Left lung (tissue), 10 donors: Measurements from ENCODE around the gene S100A6. TPM values are rescaled to one million over a fixed set of nuclear protein-coding genes. Genes with fewer than 3 reads are reported as not detected.
"Not testable (repeated sequence)": the region's sequence is repeated elsewhere in the genome, so short reads cannot be mapped to it uniquely, and the experiment has no call there.

ENCODE experiments used
- ATAC-seq: fragments of 200-7000 bp; cut with Tn5 transposase; one replicate; pipeline ENCODE4 v1.9.1; 2020; ENCODE audit warnings: moderate library complexity
- DNase-seq, 4 donors: peaks; one replicate each; pipeline ENCODE4 v3.0.0-alpha.2; 2013 to 2020
- H3K27ac ChIP-seq, 2 donors: fragments of 200-600 bp; sonication (generic) in 1 of 2; one replicate each; pipeline versions ENCODE4 v1.5.0 to v1.8.0; 2020 to 2021
- H3K27me3 ChIP-seq, 2 donors: fragments of 200-600 bp; sonication (generic) in 1 of 2; one replicate each; pipeline versions ENCODE4 v1.5.0 to v1.8.0; 2020 to 2021
- H3K36me3 ChIP-seq, 2 donors: fragments of 200-600 bp; sonication (generic) in 1 of 2; one replicate each; pipeline versions ENCODE4 v1.5.0 to v1.8.0; 2020 to 2021
- H3K4me1 ChIP-seq, 2 donors: fragments of 200-600 bp; one replicate each; pipeline ENCODE4 v1.8.0; 2021
- H3K4me3 ChIP-seq, 2 donors: fragments of 200-600 bp; sonication (generic) in 1 of 2; one replicate each; pipeline versions ENCODE4 v1.5.0 to v1.8.0; 2020 to 2021; ENCODE audit warnings: mild to moderate bottlenecking in 1 of 2
- H3K9me3 ChIP-seq, 2 donors: fragments of 200-600 bp; sonication (generic) in 1 of 2; one replicate each; pipeline versions ENCODE4 v1.5.0 to v1.8.0; 2020 to 2021
- CTCF ChIP-seq, 2 donors: fragments of 200-600 bp; sonication (generic) in 1 of 2; IDR thresholded peaks; one replicate each; pipeline versions ENCODE4 v1.5.0 to v1.8.0; 2021; ENCODE audit warnings: antibody characterized with exemption in 2 of 2
- intact Hi-C, 2 donors: fragments of 100-400 bp; cut with DNase I; formaldehyde crosslinking; loops; one replicate each; pipeline versions ENCODE4 v1.11.2 to v1.14.2; 2022
- polyA plus RNA-seq, 6 donors: library from polyadenylated mRNA; unstranded; fragments of 120-200 nt; gene quantifications; one replicate each; pipeline ENCODE4 v1.2.1, GENCODE V29; 2013; ENCODE audit not compliant: insufficient read length in 6 of 6
- total RNA-seq, 2 donors: library from RNA; stranded (reverse); fragmentation: NEBNext Ultra II Directional; extraction: Animal tissue kit (Norgen Biotek cat#: 25700); gene quantifications; one replicate each; pipeline ENCODE4 v1.2.1, GENCODE V29; 2021
- donor health status: DM: no; HTN: yes; CAD: no.
- donor health status: DM: no; HTN: no; CAD: no.

The S100A6 gene
- total and polyA plus RNA-seq, 8 donors = 156 to 1,797 (median 210) TPM

- no peaks in the 10 kb centered on the region for H3K9me3 ChIP-seq
- ATAC-seq = no peak
- no peak overlapping the region for H3K27ac ChIP-seq
- H3K4me3 ChIP-seq = no peak overlapping the region
- no peaks in the 10 kb centered on the region for H3K36me3 ChIP-seq
- TF ChIP-seq CTCF (IDR thresholded peaks at IDR 0.05) = no peak
- intact Hi-C loops = no loop called here
- peaks cover 0 to 6% of the 10 kb centered on the region in 2 donors for H3K4me1 ChIP-seq
- H3K27me3 ChIP-seq = no peaks in the 10 kb centered on the region
- no peak for DNase-seq
Measured at GRCh38 chr1:153578936-153579335, 43.1 kb upstream of the S100A6 start.

GRCh38 chr1:153578490-153578889 is 42.7 kb upstream of the S100A6 start:
- TF ChIP-seq CTCF (IDR thresholded peaks at IDR 0.05) = no peak
- Histone ChIP-seq H3K9me3 (no peaks in the 10 kb centered on the region), H3K27me3 (no peaks in the 10 kb centered on the region), H3K4me1 (peaks cover 0 to 10% of the 10 kb centered on the region in 2 donors), H3K36me3 (no peaks in the 10 kb centered on the region), H3K4me3 (no peak overlapping the region), H3K27ac (no peak overlapping the region)
- ATAC-seq = no peak
- DNase-seq = no peak
- intact Hi-C loops = no loop called here

GRCh38 chr1:153577624-153578051 is 41.8 kb upstream of the S100A6 start:
- no peaks in the 10 kb centered on the region for H3K9me3 ChIP-seq
- H3K4me1 ChIP-seq = peaks cover 4 to 19% of the 10 kb centered on the region in 2 donors
- no peak overlapping the region for H3K4me3 ChIP-seq
- intact Hi-C loops = no loop called here
- H3K27me3 ChIP-seq = no peaks in the 10 kb centered on the region
- ATAC-seq = peak; percentile 68
- no peak for DNase-seq
- H3K36me3 ChIP-seq = no peaks in the 10 kb centered on the region
- no peak overlapping the region for H3K27ac ChIP-seq
- no peak for TF ChIP-seq CTCF (IDR thresholded peaks at IDR 0.05)

GRCh38 chr1:153577138-153577537 is 41.3 kb upstream of the S100A6 start:
- no peak for TF ChIP-seq CTCF (IDR thresholded peaks at IDR 0.05)
- Histone ChIP-seq H3K27ac (no peak overlapping the region), H3K4me3 (no peak overlapping the region), H3K4me1 (peaks cover 4 to 24% of the 10 kb centered on the region in 2 donors), H3K27me3 (no peaks in the 10 kb centered on the region), H3K9me3 (no peaks in the 10 kb centered on the region), H3K36me3 (no peaks in the 10 kb centered on the region)
- ATAC-seq (no peak), DNase-seq (no peak)
- intact Hi-C loops = no loop called here

- H3K27ac ChIP-seq, H3K9me3 ChIP-seq, DNase-seq, H3K27me3 ChIP-seq, ATAC-seq, intact Hi-C loops, H3K4me3 ChIP-seq, H3K36me3 ChIP-seq: not testable (repeated sequence)
- H3K4me1 ChIP-seq = peaks cover 4 to 31% of the 10 kb centered on the region in 2 donors
Measured at GRCh38 chr1:153575497-153575896, 39.7 kb upstream of the S100A6 start.

- H3K36me3 ChIP-seq, ATAC-seq, H3K4me3 ChIP-seq, H3K9me3 ChIP-seq, H3K27me3 ChIP-seq, intact Hi-C loops, H3K27ac ChIP-seq, DNase-seq: not testable (repeated sequence)
- peaks cover 4 to 31% of the 10 kb centered on the region in 2 donors for H3K4me1 ChIP-seq
Measured at GRCh38 chr1:153575081-153575491, 39.3 kb upstream of the S100A6 start.
